ENCODE data around the gene ZNRF1. TPM values are rescaled to one million over a fixed set of nuclear protein-coding genes. Genes with fewer than 3 reads are reported as not detected.

Gene ZNRF1
- total and polyA plus RNA-seq, 2 of the 4 experiments (the other 2 are of a cell fraction), result 8.2 to 20.7 TPM

GRCh38 chr16:75105306-75106061 lies 106.7 kb downstream of the ZNRF1 start:
- Histone ChIP-seq H4K91ac (ENCODE audit: insufficient read depth, low read depth, low read length) (peak overlapping the region; percentile 57), H2BK20ac (ENCODE audit: low read depth, low read length) (peak overlapping the region; percentile 27; the same call in 1 of the 2 replicates), H2BK15ac (ENCODE audit: low read depth, low read length) (peak overlapping the region; percentile 57; the same call in 1 of the 3 replicates), H3K18ac (ENCODE audit: low read depth, low read length) (peak overlapping the region; percentile 65; the same call in 1 of the 2 replicates), H3K27ac (ENCODE audit: insufficient read depth, low read length) (peak overlapping the region; percentile 84), H3K9me3 (ENCODE audit: control insufficient read depth, insufficient read depth, low read length) (no peaks in the 10 kb centered on the region), H3K36me3 (ENCODE audit: control insufficient read depth, insufficient read depth, low read length) (no peaks in the 10 kb centered on the region; the same call in 1 of the 2 replicates), H2BK120ac (ENCODE audit: low read depth, low read length) (peak overlapping the region; percentile 61), H3K14ac (replicated peaks; ENCODE audit: low read depth, low read length) (peak overlapping the region; percentile 65), H4K5ac (ENCODE audit: low read depth, low read length) (peak overlapping the region; percentile 39; the same call in 1 of the 2 replicates), H2BK5ac (ENCODE audit: low read depth, low read length, poor library complexity, severe bottlenecking) (peak overlapping the region; percentile 23), H3K79me1 (ENCODE audit: low read depth in 1 of 2, low read length in 2 of 2) (peaks cover 16 to 68% of the 10 kb centered on the region in 2 experiments), H3K56ac (ENCODE audit: extremely low read depth, insufficient read depth, low read length) (no peak overlapping the region), H3K4me1 (ENCODE audit: control insufficient read depth, insufficient read depth, low read length) (peaks cover 43% of the 10 kb centered on the region), H3K9me1 (ENCODE audit: insufficient read depth, low read length) (peaks cover 27% of the 10 kb centered on the region), H2AK5ac (ENCODE audit: low read depth, low read length) (peak overlapping the region; percentile 58; the same call in 1 of the 2 replicates), H3K9ac (ENCODE audit: low read depth, low read length) (0 out of 2 replicates have a peak overlapping the region, but pooled peaks have one; percentile 43), H2AFZ (replicated peaks; ENCODE audit: low read length, poor library complexity) (no peak overlapping the region), H4K8ac (ENCODE audit: low read depth in 2 of 2, low read length in 2 of 2) (peak overlapping the region; percentile 46 to 58; a peak in 3 of 4 replicates), H4K20me1 (ENCODE audit: insufficient read depth, low read length) (no peaks in the 10 kb centered on the region), H3K27me3 (ENCODE audit: control insufficient read depth, insufficient read depth, low read length) (no peaks in the 10 kb centered on the region), H3K23ac (ENCODE audit: low read depth, low read length) (peak overlapping the region; percentile 24; the same call in 1 of the 2 replicates), H3K4me3 (ENCODE audit: insufficient read depth, low read depth, low read length) (no peak overlapping the region), H2AK9ac (replicated peaks; ENCODE audit: low read depth, low read length, poor library complexity) (no peak overlapping the region), H3K4ac (ENCODE audit: low read depth, low read length) (peak overlapping the region; percentile 59), H3K4me2 (ENCODE audit: low read depth, low read length) (no peak overlapping the region; the same call in 1 of the 2 replicates)
- dilution Hi-C loops (cut with HindIII; ENCODE audit: low sequenced_read_pairs, unreplicated experiment) (no loop called here), intact Hi-C loops (cut with micrococcal nuclease) (no loop called here), in situ Hi-C loops (cut with MboI; ENCODE audit: low sequenced_read_pairs) (loop anchor here (5.0 kb wide), 1 partner anchor 103 kb away; no protein-coding TSS in a partner anchor)
- ATAC-seq (ENCODE audit: low read depth) (peak; percentile 48), DNase-seq (peak; percentile 37)
- POLR2A ChIA-PET (ENCODE audit: unreplicated experiment), result no interaction called here
- TF ChIP-seq POLR2A (IDR thresholded peaks at IDR 0.05; ENCODE audit: low read depth, low read length) (no peak), BHLHE40 (IDR thresholded peaks at IDR 0.05; ENCODE audit: low read depth, low read length) (no peak), MAFK (IDR thresholded peaks at IDR 0.05; ENCODE audit: low read depth, low read length) (no peak), MAZ (IDR thresholded peaks at IDR 0.05; ENCODE audit: borderline replicate concordance, low read depth, low read length) (no peak), CEBPB (IDR thresholded peaks at IDR 0.05; ENCODE audit: low read depth, low read length) (no peak), CTCF (conservative IDR thresholded peaks at IDR 0.05; ENCODE audit: low read depth, low read length) (no peak), RFX5 (IDR thresholded peaks at IDR 0.05; ENCODE audit: low read depth, low read length) (no peak), USF2 (IDR thresholded peaks at IDR 0.05; ENCODE audit: low read depth, low read length) (no peak), CHD1 (IDR thresholded peaks at IDR 0.05; ENCODE audit: low read depth, low read length) (no peak), SMC3 (IDR thresholded peaks at IDR 0.05; ENCODE audit: low read depth, low read length) (no peak), RCOR1 (IDR thresholded peaks at IDR 0.05; ENCODE audit: insufficient replicate concordance, low read length) (no peak), ELK1 (IDR thresholded peaks at IDR 0.05; ENCODE audit: borderline replicate concordance, low read depth, low read length) (no peak)
- CTCF ChIA-PET, result interaction anchor here (0.8 kb wide), 1 partner anchor 44 kb away, joined by 3 read pairs; no protein-coding TSS in a partner anchor
- WGBS, 2 experiments (ENCODE audit: extremely low coverage in 2 of 2, insufficient read length in 1 of 2), result 31% methylated on average over 3 of the region's 10 CpGs; no CpG with 5 or more reads in 1 of the 2 experiments
- no TSS peak for BruUV-seq (replicated peaks)
